ENCODE measurements around the gene PPP1R14D.

PPP1R14D gene

GRCh38 chr15:40799523-40799922, 29.0 kb downstream of the PPP1R14D start:
- Histone ChIP-seq H3K27ac (no peak overlapping the region), H3K27me3 (replicated peaks) (no peaks in the 10 kb centered on the region), H3K4me3 (ENCODE audit: low read depth, low read length) (no peak overlapping the region), H3K36me3 (replicated peaks) (no peaks in the 10 kb centered on the region)
- TF ChIP-seq CTCF (IDR thresholded peaks at IDR 0.05; ENCODE audit: low read depth, low read length, missing control alignments), result no peak
- in situ Hi-C loops (cut with HindIII; ENCODE audit: low pct_ligation_motif_present, low sequenced_read_pairs), result no loop called here
- DNase-seq, result no peak

GRCh38 chr15:40796512-40796911, 32.0 kb downstream of the PPP1R14D start:
- no peak for DNase-seq
- TF ChIP-seq CTCF (IDR thresholded peaks at IDR 0.05; ENCODE audit: low read depth, low read length, missing control alignments), result no peak
- no peak overlapping the region for H3K27ac ChIP-seq
- H3K36me3 ChIP-seq (replicated peaks), result no peaks in the 10 kb centered on the region
- in situ Hi-C loops (cut with HindIII; ENCODE audit: low pct_ligation_motif_present, low sequenced_read_pairs), result no loop called here
- no peaks in the 10 kb centered on the region for H3K27me3 ChIP-seq (replicated peaks)
- no peak overlapping the region for H3K4me3 ChIP-seq (ENCODE audit: low read depth, low read length)

DNA sequence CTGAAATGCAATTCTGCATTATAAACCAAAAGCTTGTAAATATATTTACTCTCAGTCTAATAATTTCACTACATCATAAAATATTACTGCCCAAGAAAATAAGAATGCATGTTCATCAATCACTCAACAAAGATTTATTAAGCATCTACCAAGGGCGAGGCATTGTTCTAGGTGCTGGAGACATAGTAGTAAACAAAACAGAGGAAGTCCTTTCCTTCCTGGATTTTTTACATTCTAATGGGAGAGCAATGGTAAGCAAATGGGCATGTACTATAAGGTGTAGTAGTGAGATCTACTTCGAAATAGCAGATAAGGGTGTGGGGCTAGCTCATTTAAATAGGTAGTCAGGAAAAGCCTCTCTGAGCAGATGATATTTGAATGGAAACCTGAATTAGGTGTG, 32.5 kb downstream of the PPP1R14D start:
- no peak for TF ChIP-seq CTCF (IDR thresholded peaks at IDR 0.05; ENCODE audit: low read depth, low read length, missing control alignments)
- Histone ChIP-seq H3K27me3 (replicated peaks) (no peaks in the 10 kb centered on the region), H3K4me3 (ENCODE audit: low read depth, low read length) (no peak overlapping the region), H3K36me3 (replicated peaks) (no peaks in the 10 kb centered on the region), H3K27ac (no peak overlapping the region)
- in situ Hi-C loops (cut with HindIII; ENCODE audit: low pct_ligation_motif_present, low sequenced_read_pairs), result no loop called here
- no peak for DNase-seq

DNA sequence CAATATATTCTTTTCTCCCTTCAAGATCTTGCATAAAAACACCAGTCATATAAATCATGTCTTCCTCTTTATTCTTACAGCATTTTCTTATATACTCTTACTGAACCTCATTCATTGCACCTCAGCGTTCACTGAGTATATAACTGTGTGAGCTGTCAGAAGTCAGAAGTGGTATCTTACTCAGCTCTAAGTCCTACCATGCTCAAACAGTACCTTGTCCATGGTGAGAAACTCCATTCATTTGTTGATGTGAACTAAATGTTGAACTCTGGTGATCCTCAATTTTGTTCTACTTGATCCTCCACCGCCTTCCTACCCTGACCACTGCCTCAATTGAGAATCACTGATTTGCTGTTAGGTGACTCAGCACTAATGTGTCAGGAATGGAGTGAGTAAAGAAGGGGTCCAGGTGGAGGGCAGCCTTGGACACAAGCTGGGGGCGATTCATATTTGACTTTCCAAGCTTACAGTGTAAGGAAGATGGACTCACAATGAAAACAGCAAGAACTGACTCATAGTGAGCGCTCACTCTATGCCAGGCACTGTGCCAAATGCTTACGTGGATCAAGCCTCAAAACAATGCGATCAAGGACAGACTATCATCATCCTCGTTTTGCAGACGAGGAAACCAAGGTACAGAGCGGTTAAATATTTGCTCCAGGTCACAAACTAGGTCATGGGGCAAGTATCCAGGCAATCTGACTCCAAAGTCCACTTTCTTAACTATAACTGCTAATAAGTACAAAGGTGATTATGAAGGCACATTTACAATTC, 35.1 kb downstream of the PPP1R14D start:
- no peak overlapping the region for H3K4me3 ChIP-seq (ENCODE audit: low read depth, low read length)
- in situ Hi-C loops (cut with HindIII; ENCODE audit: low pct_ligation_motif_present, low sequenced_read_pairs), result no loop called here
- H3K27ac ChIP-seq, result peak overlapping the region; percentile 79
- TF ChIP-seq CTCF (IDR thresholded peaks at IDR 0.05; ENCODE audit: low read depth, low read length, missing control alignments), result no peak
- H3K36me3 ChIP-seq (replicated peaks), result no peaks in the 10 kb centered on the region
- H3K27me3 ChIP-seq (replicated peaks), result no peaks in the 10 kb centered on the region
- DNase-seq, result peak; percentile 98

- in situ Hi-C loops (cut with HindIII; ENCODE audit: low pct_ligation_motif_present, low sequenced_read_pairs), result no loop called here
- TF ChIP-seq CTCF (IDR thresholded peaks at IDR 0.05; ENCODE audit: low read depth, low read length, missing control alignments), result no peak
Measured at GRCh38 chr15:40792394-40792793, 36.1 kb downstream of the PPP1R14D start.

GRCh38 chr15:40790718-40791117, 37.8 kb downstream of the PPP1R14D start:
- no peak for DNase-seq
- no peaks in the 10 kb centered on the region for H3K36me3 ChIP-seq (replicated peaks)
- in situ Hi-C loops (cut with HindIII; ENCODE audit: low pct_ligation_motif_present, low sequenced_read_pairs), result no loop called here
- no peak overlapping the region for H3K27ac ChIP-seq
- H3K27me3 ChIP-seq (replicated peaks), result no peaks in the 10 kb centered on the region
- TF ChIP-seq CTCF (IDR thresholded peaks at IDR 0.05; ENCODE audit: low read depth, low read length, missing control alignments), result no peak
- H3K4me3 ChIP-seq (ENCODE audit: low read depth, low read length), result no peak overlapping the region

More at GRCh38 chr15:40792394-40792793, 36.1 kb downstream of the PPP1R14D start:
- Histone ChIP-seq H3K27me3 (replicated peaks) (no peaks in the 10 kb centered on the region), H3K27ac (no peak overlapping the region), H3K4me3 (ENCODE audit: low read depth, low read length) (no peak overlapping the region), H3K36me3 (replicated peaks) (no peaks in the 10 kb centered on the region)
- no peak for DNase-seq

Measured in brain microvascular endothelial cell (primary cell).